Stimulated activated CD8-positive, alpha-beta memory T cell treated with anti-CD3 and anti-CD28 coated beads, Interleukin-12 subunit alpha, Interleukin-12 subunit beta, amount 100 ng/mL, for 24 hours (primary cell): ENCODE data around the gene NIP7.
"Not testable (repeated sequence)": the region's sequence is repeated elsewhere in the genome, so short reads cannot be mapped to it uniquely, and the experiment has no call there.

Source experiments
- DNase-seq: peaks from one replicate; pipeline ENCODE4 v3.0.0-alpha.2; 2020; ENCODE audit errors: extremely low read depth

Gene NIP7

GRCh38 chr16:69339289-69340094 lies at the start of gene NIP7, which contains the start of gene COG8:
Gene NIP7, plus strand, starts transcription at chr16:69339772. Its CDS starts 58 bp downstream, at chr16:69339830.
Gene COG8, minus strand, starts transcription at chr16:69339564. Its CDS starts 12 bp downstream, at chr16:69339552.
- peak; percentile 75 for DNase-seq

GRCh38 chr16:69291657-69292056 lies 47.9 kb upstream of the NIP7 start:
- not testable (repeated sequence) for DNase-seq

- no peak for DNase-seq
Measured at GRCh38 chr16:69293401-69293800, 46.2 kb upstream of the NIP7 start.

GRCh38 chr16:69294051-69294450 lies 45.5 kb upstream of the NIP7 start:
- no peak for DNase-seq

- DNase-seq: not testable (repeated sequence)
Measured at GRCh38 chr16:69296771-69297170, 42.8 kb upstream of the NIP7 start.

GRCh38 chr16:69298261-69298660 lies 41.3 kb upstream of the NIP7 start:
- no peak for DNase-seq

- DNase-seq: no peak
Measured at GRCh38 chr16:69301187-69301586, 38.4 kb upstream of the NIP7 start.

GRCh38 chr16:69301861-69302260 lies 37.7 kb upstream of the NIP7 start:
- no peak for DNase-seq

GRCh38 chr16:69302301-69302700 lies 37.3 kb upstream of the NIP7 start:
- no peak for DNase-seq

- no peak for DNase-seq
Measured at GRCh38 chr16:69306031-69306430, 33.5 kb upstream of the NIP7 start.

GRCh38 chr16:69307091-69307490 lies 32.5 kb upstream of the NIP7 start:
- no peak for DNase-seq

- DNase-seq: no peak
Measured at GRCh38 chr16:69307856-69308255, 31.7 kb upstream of the NIP7 start.

GRCh38 chr16:69309316-69309715 lies 30.3 kb upstream of the NIP7 start:
- no peak for DNase-seq

- DNase-seq: peak; percentile 87
Measured at GRCh38 chr16:69310653-69311532, 28.7 kb upstream of the NIP7 start, which contains the start of gene VPS4A. Gene VPS4A, plus strand, starts transcription at chr16:69311350. Its CDS starts 162 bp downstream, at chr16:69311512.

- no peak for DNase-seq
Measured at GRCh38 chr16:69311533-69312387, 27.8 kb upstream of the NIP7 start.

GRCh38 chr16:69313469-69313868 lies 26.1 kb upstream of the NIP7 start:
- no peak for DNase-seq

GRCh38 chr16:69314534-69314933 lies 25.0 kb upstream of the NIP7 start:
- no peak for DNase-seq

- no peak for DNase-seq
Measured at GRCh38 chr16:69315486-69316311, 23.9 kb upstream of the NIP7 start.

GRCh38 chr16:69316595-69317034 lies 23.0 kb upstream of the NIP7 start:
- DNase-seq: no peak

GRCh38 chr16:69318177-69318910 lies 21.2 kb upstream of the NIP7 start:
- DNase-seq: no peak
